GM21526 (cell line): ENCODE data around the gene TRABD2B.

Experiments used
- ATAC-seq: cut with Tn5 transposase; IDR thresholded peaks from one replicate; pipeline ENCODE4 v1.9.1; 2021; ENCODE audit warnings: moderate library complexity; ENCODE audit not compliant: unreplicated experiment, low FRiP score

Gene TRABD2B

DNA sequence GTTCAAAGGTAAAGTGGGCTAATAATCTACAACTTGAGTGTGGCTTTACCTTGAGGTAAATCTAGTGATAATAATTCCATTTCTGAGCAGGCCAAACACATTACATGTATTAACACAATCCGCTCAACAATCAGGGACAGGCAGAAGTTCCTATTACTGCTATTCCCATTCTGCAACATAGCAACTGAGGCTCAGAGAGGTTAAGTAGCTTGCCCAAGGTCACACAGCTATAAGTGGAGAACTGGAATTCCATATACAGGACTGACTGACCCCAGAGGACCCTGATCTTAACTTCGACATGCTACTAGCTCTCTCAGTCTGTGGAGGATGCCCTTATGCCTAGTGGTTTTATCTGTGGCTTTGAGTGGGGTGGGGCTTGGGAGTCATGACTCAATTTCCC lies 110.1 kb downstream of the TRABD2B start:
- no peak for ATAC-seq

DNA sequence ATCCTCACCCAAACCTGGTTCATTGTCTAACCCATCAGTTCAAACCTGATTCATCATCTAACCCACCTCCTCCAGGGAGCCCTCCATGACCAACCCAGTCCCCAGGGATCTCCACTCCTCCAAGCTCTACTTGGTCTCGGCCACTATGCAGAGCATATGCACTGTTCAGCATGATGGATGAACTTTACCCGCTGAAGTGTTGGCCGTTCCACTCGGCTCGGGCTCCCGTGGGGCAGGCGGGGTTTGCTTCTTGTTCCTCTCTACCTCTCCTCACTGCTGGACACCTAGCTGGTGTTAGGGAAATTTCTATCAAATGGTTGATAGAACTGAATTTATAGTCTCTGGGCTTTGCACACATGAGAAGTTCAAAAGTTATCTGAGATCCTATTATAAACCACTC lies 111.0 kb downstream of the TRABD2B start:
- ATAC-seq: no peak

DNA sequence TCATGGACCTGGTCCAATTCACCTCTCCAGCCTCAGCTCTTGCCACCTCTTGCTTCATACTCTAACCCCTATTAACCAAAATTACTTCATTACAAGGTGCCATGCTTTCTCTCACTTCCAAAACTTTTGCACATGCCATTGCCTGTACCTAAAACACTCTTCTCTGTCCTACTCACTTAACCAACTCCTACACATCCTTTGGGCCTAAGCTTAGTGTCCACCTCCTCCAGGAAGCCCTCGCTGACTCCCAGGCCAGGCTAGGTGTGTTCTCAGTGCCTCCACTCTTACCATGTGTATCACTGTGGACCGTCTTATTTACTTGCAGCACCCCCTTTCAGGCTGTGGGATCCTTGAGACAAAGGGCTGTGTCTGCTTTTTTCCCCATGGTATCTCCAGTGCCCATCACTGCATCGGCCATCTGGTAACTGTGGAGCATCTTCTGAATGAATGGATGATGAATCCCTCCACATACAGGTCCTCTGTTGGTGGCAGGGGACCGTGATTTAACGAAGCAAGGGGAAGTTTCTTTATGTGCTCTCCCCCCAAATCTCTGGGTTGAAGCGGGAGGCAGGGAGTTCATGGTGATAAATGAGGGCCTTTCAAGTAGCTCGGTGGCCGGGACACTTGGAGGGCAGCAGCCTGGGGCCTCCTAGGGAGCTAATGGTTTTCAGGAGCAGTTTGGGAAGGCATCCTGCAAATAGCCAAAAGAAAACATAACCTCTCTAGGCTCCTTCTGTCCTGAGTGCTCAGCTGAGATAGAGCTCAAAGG lies 111.9 kb downstream of the TRABD2B start:
- ATAC-seq: no peak

DNA sequence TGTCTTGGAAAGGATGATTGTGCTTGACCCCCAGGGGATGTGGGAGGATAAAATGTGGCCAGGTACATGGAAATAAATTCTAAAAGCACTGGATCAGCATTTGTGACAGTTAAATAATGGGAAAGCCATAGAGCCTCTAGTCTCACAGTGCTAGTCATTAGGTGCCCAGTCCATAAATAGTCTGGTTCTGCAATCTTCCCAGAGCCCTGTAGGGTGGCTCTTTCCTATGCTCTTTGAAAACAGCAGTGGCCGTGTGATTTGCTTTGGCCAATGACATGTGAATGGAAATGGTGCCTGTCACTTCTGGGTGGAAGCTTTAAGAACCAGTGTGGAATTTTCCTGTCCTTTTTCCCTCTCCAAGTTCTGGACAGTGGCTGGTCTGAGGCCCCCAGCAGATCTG lies 113.2 kb downstream of the TRABD2B start:
- ATAC-seq: no peak

DNA sequence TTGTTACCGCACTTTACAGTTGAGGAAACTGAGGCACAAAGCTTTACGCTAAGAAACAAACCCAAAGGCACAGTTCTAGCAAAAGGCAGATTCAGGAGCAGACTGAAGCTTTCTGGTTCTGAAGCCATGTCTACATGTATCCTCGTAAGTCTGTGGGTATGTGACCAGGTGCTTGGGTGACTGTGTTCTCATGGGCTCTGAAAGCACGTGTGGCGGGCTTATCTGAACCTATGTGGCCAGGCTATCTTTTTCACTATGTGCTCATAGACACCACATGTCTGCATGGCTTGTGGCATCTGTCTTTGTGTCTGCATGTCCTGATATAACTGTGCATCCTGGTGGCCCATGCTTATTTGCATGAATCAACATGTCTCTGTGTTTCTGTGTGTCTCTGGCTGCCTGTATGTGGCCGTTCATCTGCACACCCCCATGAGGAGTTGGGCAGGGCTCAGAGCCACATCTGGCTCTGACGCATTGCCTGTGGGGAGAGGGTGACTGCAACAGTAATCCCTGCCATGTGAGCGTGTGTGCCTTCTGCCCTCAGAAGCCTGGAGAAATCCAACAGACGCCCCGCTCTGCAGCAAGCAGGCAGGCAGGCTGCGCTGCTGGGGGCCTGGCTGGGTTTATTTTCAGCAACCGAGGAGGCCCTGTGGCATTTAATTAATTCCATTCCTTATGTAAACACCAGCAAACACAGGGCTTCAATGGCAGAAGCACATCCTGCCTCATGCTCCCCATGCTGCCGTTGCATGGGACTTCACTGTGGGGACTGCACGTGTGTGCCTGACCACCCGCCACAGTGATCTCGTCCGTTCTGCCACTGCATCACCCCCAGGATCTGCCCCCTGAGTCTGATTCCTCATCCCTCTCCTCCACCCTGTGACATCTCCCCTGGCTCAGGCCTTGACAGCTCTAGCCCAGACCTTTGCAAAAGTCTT lies 115.4 kb downstream of the TRABD2B start:
- ATAC-seq: no peak

DNA sequence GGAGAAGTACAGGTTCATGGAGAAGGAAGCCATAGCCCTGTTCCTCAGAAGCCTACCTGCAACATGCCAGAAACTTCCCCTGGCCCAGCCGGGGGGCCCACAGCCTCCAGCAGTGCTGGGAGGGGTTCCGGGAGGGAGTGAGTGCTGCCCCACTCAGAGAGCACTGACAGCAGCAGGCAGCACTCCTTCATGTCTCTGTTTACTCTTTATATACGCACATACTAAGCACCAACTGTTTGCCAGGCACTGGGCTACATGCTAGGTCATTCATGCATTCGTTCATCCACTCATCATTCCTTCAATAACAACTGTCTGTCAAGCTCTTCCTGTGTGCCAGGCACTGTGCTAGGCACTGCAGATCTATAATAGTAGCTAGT lies 120.6 kb downstream of the TRABD2B start:
- ATAC-seq: no peak

DNA sequence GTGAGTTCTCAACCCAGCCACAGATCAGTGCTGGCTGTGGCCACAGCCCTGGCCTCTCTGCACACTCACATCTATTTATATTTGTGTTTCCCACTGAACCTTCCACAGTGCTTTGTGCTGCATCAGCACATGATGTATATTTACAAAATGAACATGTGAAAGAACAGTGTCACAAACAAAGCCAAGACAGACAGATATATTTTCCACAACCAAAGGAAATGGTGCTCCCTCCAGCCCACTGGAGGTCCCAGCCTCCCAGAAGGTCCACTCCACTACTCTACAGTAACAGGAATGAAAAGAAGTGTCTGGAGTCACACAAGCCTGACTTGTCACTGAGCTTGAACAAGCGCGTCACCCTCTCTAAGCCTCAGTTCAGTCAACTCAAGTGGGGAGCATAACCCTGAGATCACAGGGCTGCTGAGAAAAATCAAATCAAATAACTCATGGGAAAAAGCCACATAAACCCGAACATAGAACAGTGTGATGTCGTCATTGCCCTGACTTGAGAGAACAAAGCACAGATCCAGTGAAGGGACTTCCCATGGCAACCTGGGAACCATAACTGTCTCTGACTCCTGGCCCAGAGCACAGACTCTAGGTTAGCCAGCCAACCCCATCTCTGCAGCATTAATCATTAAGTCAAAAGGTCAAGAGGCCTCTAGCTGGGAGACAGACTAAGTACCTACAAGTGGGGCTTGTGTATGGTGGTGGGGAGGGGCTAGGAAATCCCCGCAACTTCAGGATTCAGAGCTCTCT lies 121.2 kb downstream of the TRABD2B start:
- ATAC-seq: no peak

DNA sequence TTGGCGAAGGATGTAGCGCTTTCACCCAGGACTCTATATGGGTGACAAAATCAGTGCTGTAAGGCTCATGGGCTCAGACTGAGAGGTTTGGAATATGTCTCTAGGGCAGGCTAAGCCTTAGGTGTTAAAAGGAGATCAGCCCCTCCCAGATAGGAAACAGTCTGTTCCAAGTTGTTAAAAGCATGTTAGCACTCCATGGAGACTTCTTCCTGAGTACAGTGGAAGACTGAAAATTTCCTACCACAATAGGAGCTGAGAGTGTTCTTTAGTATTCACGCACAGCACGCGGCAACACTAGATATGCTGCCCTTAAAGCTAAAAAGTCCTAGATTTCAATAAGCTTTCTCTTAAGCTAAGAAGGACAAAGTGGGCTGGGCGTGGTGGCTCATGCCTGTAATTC lies 122.1 kb downstream of the TRABD2B start:
- no peak for ATAC-seq

DNA sequence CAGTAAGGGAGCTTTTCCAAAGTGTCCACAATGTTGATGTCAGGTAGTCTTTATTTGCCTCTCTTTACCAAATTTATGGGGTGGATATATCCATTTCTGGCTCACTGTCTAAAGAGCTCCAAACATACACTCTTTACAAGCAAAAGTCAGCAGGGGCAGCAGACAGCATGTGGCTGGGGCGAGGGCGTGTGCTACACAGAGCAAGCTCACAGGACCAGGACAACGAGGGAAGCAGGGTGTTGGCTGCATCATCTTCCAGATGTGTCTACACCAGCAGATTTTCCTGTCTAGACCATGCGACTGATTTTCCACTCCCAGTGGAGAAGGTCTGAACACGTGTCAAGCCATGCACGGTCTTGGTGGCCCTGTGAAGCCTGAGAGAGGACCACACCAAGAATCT lies 123.8 kb downstream of the TRABD2B start:
- no peak for ATAC-seq

DNA sequence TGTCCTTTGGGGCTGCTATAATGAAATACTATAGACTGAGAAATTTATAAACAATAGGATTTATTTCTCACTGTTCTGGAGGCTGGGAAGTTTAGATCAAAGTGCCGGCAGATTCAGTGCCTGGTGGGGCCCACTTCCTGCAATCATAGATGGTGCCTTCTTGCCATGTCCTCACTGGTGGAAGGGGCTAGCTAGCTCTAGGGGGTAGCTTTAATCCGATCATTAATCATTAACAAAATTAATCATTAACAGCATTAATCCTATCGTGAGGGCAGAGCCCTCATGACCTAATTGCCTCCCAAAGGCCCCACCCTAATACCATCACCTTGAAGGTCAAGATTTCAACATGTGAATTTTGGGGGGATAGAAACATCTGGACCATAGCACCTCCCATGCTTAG lies 124.3 kb downstream of the TRABD2B start:
- ATAC-seq: no peak

DNA sequence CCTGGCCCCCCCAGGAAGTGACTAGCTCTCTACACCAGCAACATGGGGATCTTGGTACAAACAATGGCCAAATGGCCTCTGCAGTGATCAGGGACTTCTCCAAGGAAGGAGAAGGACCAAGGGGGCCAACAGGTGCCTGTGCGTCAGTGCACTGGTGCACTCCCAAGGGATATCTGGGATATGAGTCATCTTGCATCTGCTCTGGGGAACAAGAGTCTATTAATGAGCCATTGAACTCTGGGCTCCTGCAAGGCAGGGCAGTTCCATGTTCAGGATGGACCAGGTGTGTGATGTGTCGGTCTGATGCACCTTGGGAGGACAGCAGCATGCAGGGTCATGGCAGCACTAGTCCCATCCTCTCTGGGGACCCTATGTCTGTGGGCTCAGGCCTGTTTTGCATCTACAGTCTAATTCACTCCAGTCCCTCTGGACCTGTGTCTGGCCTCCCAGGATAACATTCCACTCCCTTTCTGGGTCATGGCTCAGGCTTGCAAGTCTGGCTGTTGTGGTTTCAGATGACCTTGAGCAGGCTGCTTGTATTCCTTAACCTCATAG lies 125.3 kb downstream of the TRABD2B start:
- no peak for ATAC-seq

DNA sequence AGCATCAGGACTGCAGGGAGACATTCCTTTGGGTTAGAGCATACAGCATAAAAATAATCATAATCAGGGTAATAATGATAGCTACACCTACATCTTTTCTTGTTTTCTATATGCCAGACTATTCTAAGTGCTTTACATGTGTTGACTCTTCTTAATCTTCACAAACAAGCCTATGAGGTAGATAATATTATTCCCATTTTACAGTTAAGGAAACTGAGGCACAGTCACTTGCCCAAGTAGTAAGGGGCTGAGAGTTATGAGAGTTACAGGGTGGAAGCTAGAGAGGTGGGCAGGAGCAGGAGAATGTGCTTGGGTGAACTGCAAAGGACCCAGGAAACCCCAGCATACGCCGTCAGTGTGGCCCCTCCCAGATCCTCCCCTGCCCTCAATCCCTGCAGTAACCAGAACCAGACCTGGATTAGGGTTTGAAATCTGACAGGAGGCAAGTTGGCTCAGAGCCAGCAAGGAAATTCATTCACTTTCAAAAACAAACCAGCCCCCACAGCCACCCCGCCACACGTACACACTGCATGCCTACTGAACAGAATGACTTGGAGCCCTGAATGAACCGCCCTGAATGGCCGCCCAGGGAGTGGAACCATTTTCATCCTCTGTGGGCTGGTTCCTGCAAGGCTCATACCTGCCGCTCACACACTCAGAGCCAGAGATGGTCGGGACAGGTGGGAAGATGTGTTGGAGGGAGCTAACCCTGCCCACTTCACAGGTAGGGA lies 126.1 kb downstream of the TRABD2B start:
- no peak for ATAC-seq

DNA sequence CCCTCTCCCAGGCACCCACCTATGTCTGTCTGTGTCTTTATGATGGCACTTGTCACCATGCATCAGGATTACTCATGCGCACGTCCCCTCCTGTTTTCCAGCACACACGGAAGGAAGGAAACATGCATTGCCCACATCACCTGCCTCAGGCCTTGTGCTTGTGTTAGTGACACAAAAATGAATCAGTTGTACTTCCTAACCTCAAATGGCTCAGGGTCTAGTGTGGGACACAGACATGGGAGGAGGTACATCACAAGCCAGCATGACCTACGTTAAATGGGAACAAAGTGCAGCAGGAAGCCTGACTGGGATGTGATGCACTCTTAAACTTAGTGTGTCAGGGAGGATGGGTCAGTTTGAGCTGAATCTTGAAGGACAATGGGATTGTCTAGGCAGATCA lies 126.7 kb downstream of the TRABD2B start:
- ATAC-seq: no peak

DNA sequence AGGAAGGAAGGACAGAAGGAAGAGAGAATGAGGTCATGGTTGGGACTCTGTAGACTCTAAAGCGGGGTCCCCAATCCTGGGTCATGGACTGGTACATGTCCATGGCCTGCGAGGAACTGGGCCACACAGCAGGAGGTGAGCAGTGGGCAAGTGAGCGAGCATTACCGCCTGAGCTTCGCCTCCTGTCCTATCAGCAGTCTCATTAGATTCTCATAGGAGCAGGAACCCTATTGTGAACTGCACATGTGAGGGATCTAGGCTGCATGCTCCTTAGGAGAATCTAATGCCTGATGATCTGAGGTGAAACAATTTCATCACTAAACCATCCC lies 128.9 kb downstream of the TRABD2B start:
- no peak for ATAC-seq

DNA sequence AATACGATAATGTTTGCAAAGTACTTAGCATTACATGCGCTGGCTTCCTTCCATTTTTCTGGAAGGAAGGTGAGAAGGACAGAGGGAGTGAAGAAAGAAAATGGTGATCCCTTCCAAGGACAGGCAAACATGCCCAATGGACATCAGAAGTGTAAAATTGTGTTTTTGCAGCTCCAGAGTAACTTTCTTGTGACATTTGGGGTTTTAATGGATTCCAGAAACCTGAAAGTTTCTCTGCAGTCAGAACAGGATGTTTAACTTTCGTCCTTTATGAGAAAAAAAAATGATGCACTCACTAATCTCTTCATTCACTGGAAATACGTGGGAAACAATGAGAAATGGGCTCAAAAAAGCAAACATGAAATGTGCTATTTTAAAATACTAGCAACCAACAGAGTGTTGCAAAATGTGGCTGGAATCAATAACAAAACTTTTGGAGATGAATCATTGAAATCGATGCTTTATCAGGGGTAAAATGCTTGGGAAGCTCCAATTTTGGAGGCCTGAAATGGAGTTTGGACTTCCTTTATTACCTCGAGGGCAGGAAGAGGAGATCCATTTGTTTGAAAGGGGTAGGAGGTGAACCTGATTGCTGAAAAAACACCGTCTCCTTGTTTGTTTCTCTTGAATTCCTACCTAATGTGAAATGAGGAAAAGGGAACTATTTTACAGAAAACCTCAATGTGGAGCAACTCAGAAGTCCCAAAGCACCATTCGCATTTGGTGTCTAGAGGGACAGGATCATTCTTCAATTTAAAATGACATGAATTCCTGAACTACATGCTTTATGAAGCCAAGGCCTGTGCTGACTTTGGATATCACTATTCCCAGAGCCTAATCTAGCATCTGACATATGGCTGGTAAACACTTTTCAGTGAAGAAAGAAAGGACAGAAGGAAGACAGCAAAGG lies 129.5 kb downstream of the TRABD2B start:
- no peak for ATAC-seq

DNA sequence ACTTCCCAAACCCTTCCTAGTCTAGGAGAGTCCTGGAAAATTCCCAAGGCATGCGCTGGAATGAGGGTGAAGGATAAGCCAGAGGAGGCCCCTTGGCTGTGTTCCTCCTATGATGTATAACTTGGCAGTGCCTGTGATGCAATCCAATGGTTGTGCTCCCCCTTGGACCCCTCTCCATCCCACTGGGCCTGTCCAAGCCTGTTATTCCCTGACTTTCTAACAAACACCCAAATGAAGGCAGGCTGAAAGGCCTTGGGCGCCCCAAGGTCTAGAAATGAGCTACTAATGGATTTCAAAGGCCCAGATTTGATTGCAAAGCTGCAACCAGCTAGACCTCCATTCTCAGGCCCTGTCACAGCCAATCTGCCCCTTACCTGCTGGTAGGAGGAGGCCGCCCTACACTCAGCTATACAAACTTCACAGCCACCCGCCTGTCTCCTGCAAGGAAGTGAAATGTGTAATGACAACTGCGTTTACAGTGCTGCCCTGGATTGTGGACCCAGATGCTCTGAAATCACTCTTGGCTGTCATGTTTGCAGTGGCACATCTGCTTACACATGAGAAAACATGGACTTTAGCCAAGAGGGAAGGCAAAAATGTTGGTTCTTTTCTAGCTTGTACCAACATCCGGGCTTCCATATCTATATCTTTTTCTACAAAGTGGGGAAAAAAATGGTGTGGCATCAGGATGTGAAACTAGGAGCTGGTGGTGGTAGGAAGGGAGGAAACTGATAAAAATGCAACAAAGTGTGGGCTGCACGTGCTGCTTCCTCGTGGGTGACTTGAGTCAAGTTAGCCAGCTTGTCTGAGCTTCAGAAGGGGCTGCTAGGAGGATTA lies 130.4 kb downstream of the TRABD2B start:
- no peak for ATAC-seq

DNA sequence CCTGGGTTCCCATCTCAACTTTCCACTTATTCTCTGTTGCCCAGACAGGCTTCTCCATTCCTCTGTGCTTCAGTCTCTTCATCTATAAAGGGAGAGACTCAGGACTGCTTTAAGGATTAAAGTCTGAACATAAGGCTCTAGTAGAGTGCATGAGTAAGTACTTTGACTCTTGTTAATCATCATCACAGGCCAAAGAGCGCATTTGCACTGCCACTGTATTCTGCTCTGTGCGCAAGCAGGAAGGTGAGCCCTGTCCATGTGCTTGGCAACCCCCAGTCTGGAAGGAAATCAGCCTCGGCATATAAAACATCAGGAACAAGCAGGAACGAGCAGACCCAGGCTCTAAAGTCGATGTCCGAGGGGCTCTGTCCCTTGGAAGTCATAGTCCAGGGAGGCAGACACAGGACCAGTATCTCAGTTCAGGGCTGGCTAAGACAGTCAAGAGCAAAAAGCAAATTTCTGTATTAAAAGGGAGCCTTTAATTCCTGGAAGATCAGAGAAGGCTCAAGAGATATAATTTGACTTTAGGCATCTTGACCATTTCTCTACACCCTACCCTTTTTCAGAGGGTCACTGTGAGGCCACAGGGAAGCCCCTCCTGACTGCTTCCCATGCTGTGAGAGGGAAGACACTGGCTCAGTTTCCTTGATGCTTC lies 131.2 kb downstream of the TRABD2B start:
- no peak for ATAC-seq
